Esophagus muscularis mucosa (tissue), 4 donors: ENCODE data around the gene FEV. TPM values are rescaled to one million over a fixed set of nuclear protein-coding genes. Genes with fewer than 3 reads are reported as not detected.

Experiments
- DNase-seq: peaks from one replicate; pipeline ENCODE4 v3.0.0-alpha.2; 2017; ENCODE audit errors: extremely low spot score
- H3K27ac ChIP-seq, 4 donors: fragments of 200-600 bp; sonication (generic); replicated peaks in 1 of 4; 1 replicate in 3 of 4; 2 replicates in 1 of 4; pipeline ENCODE4 v1.5.1; 2016 to 2019; ENCODE audit warnings: mild to moderate bottlenecking in 1 of 4
- H3K27me3 ChIP-seq, 4 donors: fragments of 200-600 bp; sonication (generic); one replicate each; pipeline versions ENCODE4 v1.5.1 to v1.6.0; 2016 to 2019
- H3K36me3 ChIP-seq, 4 donors: fragments of 200-600 bp; sonication (generic); one replicate each; pipeline ENCODE4 v1.5.1; 2016 to 2019
- H3K4me1 ChIP-seq, 4 donors: fragments of 200-600 bp; sonication (generic); one replicate each; pipeline ENCODE4 v1.5.1; 2016 to 2019
- H3K4me3 ChIP-seq, 4 donors: fragments of 200-600 bp; sonication (generic); 1 replicate in 2 of 4; 2 replicates in 2 of 4; pipeline ENCODE4 v1.5.1; 2016 to 2019; ENCODE audit warnings: mild to moderate bottlenecking in 4 of 4, moderate library complexity in 1 of 4
- H3K9me3 ChIP-seq, 4 donors: fragments of 200-600 bp; sonication (generic); 1 replicate in 3 of 4; 2 replicates in 1 of 4; pipeline ENCODE4 v1.5.1; 2016 to 2019
- CTCF ChIP-seq, 3 experiments: fragments of 200-600 bp in 2 of 3; fragments of 450-650 bp in 1 of 3; sonication (generic) in 2 of 3; IDR thresholded peaks; one replicate each; pipeline ENCODE4 v1.5.1; 2017 to 2019; ENCODE audit warnings: antibody characterized with exemption in 3 of 3, mild to moderate bottlenecking in 2 of 3, moderate library complexity in 1 of 3
- EP300 ChIP-seq: sonication (generic); formaldehyde crosslinking; IDR thresholded peaks from one replicate; pipeline ENCODE4 v1.6.1; 2017; ENCODE audit warnings: antibody characterized with exemption
- POLR2A ChIP-seq: fragments of 450-650 bp; IDR thresholded peaks from one replicate; pipeline ENCODE4 v1.6.1; 2017; ENCODE audit warnings: antibody characterized with exemption, moderate library complexity, mild to moderate bottlenecking, low read depth
- POLR2AphosphoS5 ChIP-seq, 2 donors: sonication (generic); formaldehyde crosslinking; IDR thresholded peaks; one replicate each; pipeline ENCODE4 v1.6.1; 2017; ENCODE audit warnings: antibody characterized with exemption in 2 of 2
- WGBS: methylation state at CpG from one replicate; pipeline ENCODE4 v1.1.5; 2018; 5-methylcytosine and 5-hydroxymethylcytosine counted together
- intact Hi-C: fragments of 100-400 bp; cut with DNase I; formaldehyde crosslinking; loops from one replicate; pipeline ENCODE4 v1.15.1; 2023
- total RNA-seq, 4 donors: library from RNA; depleted of rRNA; stranded (reverse); fragments of >200 nt; gene quantifications; one replicate each; pipeline versions ENCODE4 v1.1.0 to v1.2.1, GENCODE V29; 2016

The FEV gene
- total RNA-seq, 4 donors from 2014 or later: not detected

GRCh38 chr2:218999881-219000568 is 15.0 kb upstream of the FEV start:
- DNase-seq: no peak

GRCh38 chr2:218999021-218999880 is 14.3 kb upstream of the FEV start:
- no peaks in the 10 kb centered on the region for H3K9me3 ChIP-seq
- no peak for DNase-seq
- TF ChIP-seq CTCF (IDR thresholded peaks at IDR 0.05): no peak
- no peak for TF ChIP-seq EP300
- no peak for TF ChIP-seq POLR2A
- no peak for TF ChIP-seq POLR2AphosphoS5 (IDR thresholded peaks at IDR 0.05)
- no peak overlapping the region for H3K4me3 ChIP-seq
- H3K36me3 ChIP-seq: no peaks in the 10 kb centered on the region
- intact Hi-C loops: loop anchor here (10.0 kb wide), 1 partner anchor 156 kb away; no protein-coding TSS in a partner anchor
- WGBS: 50% methylated on average over 8 of the region's 10 CpGs
- no peak overlapping the region for H3K27ac ChIP-seq
- peaks cover 5 to 100% (median 63%) of the 10 kb centered on the region in 4 donors for H3K27me3 ChIP-seq
- H3K4me1 ChIP-seq: peaks cover 31 to 38% (median 36%) of the 10 kb centered on the region in 4 donors

More at GRCh38 chr2:218999881-219000568, 15.0 kb upstream of the FEV start:
- H3K36me3 ChIP-seq: no peaks in the 10 kb centered on the region
- H3K4me3 ChIP-seq: no peak overlapping the region
- TF ChIP-seq CTCF (IDR thresholded peaks at IDR 0.05) (no peak), EP300 (no peak), POLR2A (no peak), POLR2AphosphoS5 (IDR thresholded peaks at IDR 0.05) (no peak)
- no peak overlapping the region for H3K27ac ChIP-seq
- H3K4me1 ChIP-seq: peaks cover 31 to 36% (median 36%) of the 10 kb centered on the region in 4 donors
- intact Hi-C loops: loop anchor here (10.0 kb wide), 1 partner anchor 155 kb away; no protein-coding TSS in a partner anchor
- 14% methylated on average over 6 of the region's 9 CpGs for WGBS
- peaks cover 5 to 100% (median 58%) of the 10 kb centered on the region in 4 donors for H3K27me3 ChIP-seq
- H3K9me3 ChIP-seq: no peaks in the 10 kb centered on the region

GRCh38 chr2:218998414-218999002 is 13.5 kb upstream of the FEV start:
- no peak for DNase-seq
- Histone ChIP-seq H3K27me3 (peaks cover 5 to 100% (median 64%) of the 10 kb centered on the region in 4 donors), H3K27ac (no peak overlapping the region), H3K9me3 (no peaks in the 10 kb centered on the region), H3K4me3 (no peak overlapping the region), H3K36me3 (no peaks in the 10 kb centered on the region), H3K4me1 (peaks cover 37 to 45% (median 43%) of the 10 kb centered on the region in 4 donors)
- intact Hi-C loops: loop anchor here (10.0 kb wide), 1 partner anchor 156 kb away; no protein-coding TSS in a partner anchor
- WGBS: 82% methylated on average over 12 of the region's 12 CpGs
- TF ChIP-seq POLR2AphosphoS5 (IDR thresholded peaks at IDR 0.05) (no peak), EP300 (no peak), POLR2A (no peak), CTCF (IDR thresholded peaks at IDR 0.05) (no peak)

- peaks cover 5 to 100% (median 64%) of the 10 kb centered on the region in 4 donors for H3K27me3 ChIP-seq
- DNase-seq: no peak
- peaks cover 39 to 46% (median 46%) of the 10 kb centered on the region in 4 donors for H3K4me1 ChIP-seq
- WGBS: 73% methylated on average over 2 of the region's 2 CpGs
- intact Hi-C loops: loop anchor here (10.0 kb wide), 1 partner anchor 157 kb away; no protein-coding TSS in a partner anchor
- no peaks in the 10 kb centered on the region for H3K36me3 ChIP-seq
- H3K9me3 ChIP-seq: no peaks in the 10 kb centered on the region
- no peak overlapping the region for H3K27ac ChIP-seq
- TF ChIP-seq POLR2A: no peak
- no peak for TF ChIP-seq POLR2AphosphoS5 (IDR thresholded peaks at IDR 0.05)
- TF ChIP-seq EP300: no peak
- no peak for TF ChIP-seq CTCF (IDR thresholded peaks at IDR 0.05)
- H3K4me3 ChIP-seq: no peak overlapping the region
Measured at GRCh38 chr2:218997731-218998130, 12.7 kb upstream of the FEV start.
